DMS79 (cell line): Measurements from ENCODE around the gene CLEC2L.

Source experiments
- DNase-seq: peaks from one replicate; lab custom pipeline; 2025; lab: John Stamatoyannopoulos, UW

Gene CLEC2L

GRCh38 chr7:139557857-139558581 is 34.5 kb downstream of the CLEC2L start:
- no peak for DNase-seq

- no peak for DNase-seq
These were observed 36.0 kb downstream of the CLEC2L start for GRCh38 chr7:139559364-139560105.

DNA sequence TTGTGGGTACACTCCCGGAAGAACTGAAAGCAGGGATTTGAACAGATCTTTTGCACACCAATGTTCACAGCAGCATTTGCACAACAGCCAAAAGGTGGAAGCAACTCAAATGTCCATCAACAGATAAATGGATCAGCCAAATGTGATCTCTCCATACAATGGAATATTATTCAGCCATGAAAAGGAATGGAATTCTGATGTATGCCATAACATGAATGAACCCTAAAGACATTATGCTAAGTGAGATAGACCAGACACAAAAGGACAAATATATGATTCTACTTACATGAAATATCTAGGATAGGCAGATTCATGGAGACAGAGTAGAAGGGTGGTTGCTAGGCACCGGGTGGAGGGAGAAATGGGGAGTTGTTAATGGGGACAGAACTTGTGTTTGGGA is 36.7 kb downstream of the CLEC2L start:
- DNase-seq: no peak

DNA sequence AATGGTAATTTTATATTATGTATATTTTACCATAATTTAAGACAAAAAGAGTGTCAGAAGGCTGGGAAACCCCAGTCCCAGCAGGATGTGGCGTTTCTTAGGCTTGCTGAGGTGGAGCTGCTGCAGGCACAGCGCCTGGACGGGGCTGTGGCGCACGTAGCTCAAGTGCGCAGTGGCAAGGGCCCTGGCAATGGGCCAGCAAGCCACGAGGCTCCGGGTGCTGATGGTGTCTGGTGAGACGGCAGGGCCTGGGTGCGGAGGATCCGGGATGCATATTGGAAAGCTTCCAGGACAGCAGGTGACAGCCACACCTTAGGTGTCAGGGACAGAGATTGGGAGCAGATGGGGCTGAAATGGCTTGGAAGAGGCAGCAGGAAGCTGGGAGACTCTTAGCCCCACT is 37.2 kb downstream of the CLEC2L start:
- peak; percentile 62 for DNase-seq

DNA sequence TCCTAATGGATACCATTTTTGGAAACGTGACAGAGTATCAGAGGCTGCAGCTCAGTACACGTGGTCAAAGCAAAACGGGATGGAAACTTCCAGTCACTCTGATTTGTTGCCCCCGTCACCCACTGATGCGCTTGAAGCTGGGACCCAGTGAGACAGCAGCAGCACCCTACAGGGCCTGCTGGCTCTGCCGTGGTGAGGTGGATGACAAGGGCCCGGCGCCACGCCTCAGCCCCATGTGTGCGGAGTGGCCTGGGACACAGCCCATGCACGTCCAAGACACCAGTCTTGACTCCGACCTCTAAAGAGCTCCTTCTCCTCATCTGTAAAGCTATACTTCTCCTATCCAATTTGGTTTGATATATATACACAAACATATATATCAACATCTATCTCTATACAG is 39.0 kb downstream of the CLEC2L start:
- DNase-seq: no peak

DNA sequence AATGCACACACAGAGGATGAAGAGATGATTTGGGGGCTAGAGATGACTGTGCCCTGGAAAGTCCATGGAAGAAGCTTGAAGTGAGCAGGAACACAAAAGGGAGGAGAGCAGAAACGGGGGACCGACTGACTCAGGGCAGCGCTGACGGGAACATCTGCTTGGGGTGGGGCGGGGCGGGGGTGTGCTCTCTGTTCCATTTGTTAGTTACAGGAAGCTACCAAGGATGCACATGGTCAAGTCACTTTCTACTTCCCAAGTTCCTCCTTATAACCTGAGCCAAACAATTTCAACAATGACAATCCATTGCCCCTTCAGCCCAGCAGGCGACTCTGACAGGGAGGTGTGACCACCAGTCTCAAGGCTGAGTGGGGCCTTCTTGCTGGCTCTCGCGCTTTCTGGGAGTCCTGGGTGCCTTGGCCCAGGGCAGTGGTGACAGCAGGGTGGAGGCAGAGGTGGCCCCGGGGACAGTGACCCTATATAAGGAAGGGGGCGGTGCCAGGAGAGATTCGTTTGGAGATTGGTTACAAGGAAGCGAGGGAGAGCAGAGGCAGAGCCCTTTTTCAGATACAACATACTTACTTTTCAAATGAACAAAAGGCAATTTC is 39.6 kb downstream of the CLEC2L start:
- no peak for DNase-seq

DNA sequence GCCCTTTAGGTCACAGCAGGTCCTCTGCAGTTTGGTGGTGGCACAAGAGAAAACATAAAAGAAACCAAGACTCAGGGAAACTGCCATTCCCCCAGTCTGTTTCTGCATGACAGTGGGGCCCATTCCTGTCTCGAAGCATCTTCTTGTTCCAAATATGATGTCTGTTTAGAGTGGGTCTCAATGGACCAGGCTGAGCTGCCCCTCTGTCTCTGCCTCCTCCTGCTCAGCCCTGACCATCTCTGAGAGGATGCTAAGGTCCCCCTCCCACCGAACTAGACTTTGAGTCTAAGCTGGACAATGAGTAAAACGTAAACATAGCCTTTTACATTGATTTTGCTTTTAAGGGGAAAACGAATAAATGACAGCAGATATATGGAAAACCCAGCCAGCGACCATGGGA is 40.4 kb downstream of the CLEC2L start:
- DNase-seq: no peak

- no peak for DNase-seq
These were observed 42.6 kb downstream of the CLEC2L start for GRCh38 chr7:139566075-139566474.

- no peak for DNase-seq
These were observed 43.5 kb downstream of the CLEC2L start for GRCh38 chr7:139566736-139567646.

- no peak for DNase-seq
These were observed 44.3 kb downstream of the CLEC2L start for GRCh38 chr7:139567647-139568345.

DNA sequence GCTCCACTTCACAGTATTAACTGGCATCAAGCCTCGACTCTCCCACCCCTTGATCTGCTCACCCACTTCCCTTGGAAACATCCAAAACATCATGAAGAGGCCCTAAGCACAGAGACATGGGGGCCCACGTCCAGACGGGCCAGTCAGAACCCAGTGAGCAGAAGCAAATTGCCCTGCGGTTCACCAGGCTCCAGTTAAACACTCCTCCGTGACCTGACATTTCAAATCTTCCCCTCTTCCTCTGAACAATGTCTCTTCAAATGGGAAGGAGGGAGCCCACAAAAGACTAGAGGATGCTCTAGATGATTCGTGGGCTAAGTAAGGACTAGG is 44.8 kb downstream of the CLEC2L start:
- DNase-seq: no peak

GRCh38 chr7:139568813-139569490 is 45.5 kb downstream of the CLEC2L start:
- DNase-seq: no peak

GRCh38 chr7:139570119-139570518 is 46.6 kb downstream of the CLEC2L start:
- DNase-seq: no peak

DNA sequence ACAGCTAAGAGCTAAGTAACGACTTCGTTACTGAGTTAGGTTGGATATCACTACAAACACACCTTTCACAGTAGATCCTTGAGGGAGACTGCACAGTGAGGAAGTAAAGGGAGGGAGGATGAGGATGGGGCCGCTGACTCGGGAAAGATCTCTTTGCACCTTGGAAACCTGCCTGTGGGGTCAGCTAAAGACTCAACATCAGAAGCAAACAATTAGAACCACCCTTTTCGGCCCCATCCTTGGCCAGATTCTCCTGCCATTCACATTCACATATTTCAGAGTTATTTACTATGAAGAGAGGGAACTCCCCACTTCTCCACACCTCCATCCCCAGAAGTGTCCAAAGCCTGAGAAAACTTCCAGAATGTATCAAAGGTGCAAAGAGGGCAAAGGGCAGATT is 47.1 kb downstream of the CLEC2L start:
- DNase-seq: no peak

GRCh38 chr7:139571190-139571589 is 47.7 kb downstream of the CLEC2L start:
- no peak for DNase-seq

DNA sequence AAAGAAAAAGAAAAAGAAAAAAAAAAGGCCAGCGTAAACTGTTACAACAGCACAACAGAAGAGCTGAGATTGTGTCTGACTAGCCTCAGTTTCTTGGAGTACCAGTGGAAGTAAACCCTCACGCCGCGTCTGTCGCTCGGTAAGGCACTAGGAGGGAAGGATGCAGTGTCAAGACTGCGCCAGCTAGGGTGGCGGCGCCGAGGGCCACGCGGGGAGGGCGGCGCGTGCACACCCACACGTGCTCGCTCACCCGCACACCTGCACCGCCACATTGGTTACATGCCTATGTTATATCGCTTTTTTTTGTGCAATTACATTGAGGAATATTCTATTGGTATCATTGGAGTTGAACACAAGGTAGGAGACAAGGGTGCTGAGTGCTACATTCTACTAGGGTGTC is 48.2 kb downstream of the CLEC2L start:
- DNase-seq: no peak

DNA sequence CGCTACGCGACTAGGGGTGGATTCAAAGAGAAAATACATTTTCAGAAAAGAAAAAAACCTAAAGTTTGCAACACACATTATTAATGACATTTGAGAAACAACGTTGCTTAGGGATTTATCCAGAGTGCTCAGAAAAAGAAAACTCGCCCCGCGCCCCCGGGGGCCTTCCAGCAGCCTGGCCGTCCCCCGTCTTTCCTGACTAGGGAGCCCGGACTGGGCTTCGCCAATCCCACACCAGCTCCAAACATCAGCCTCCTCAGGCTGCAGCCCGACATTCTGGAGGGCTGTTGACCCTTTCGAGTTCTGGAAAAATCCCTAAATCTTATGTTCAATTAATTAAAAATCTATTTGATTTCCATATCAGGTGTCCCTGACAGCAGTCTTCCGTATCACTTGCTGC is 48.6 kb downstream of the CLEC2L start:
- no peak for DNase-seq

GRCh38 chr7:139572704-139573385 is 49.4 kb downstream of the CLEC2L start:
- no peak for DNase-seq

DNA sequence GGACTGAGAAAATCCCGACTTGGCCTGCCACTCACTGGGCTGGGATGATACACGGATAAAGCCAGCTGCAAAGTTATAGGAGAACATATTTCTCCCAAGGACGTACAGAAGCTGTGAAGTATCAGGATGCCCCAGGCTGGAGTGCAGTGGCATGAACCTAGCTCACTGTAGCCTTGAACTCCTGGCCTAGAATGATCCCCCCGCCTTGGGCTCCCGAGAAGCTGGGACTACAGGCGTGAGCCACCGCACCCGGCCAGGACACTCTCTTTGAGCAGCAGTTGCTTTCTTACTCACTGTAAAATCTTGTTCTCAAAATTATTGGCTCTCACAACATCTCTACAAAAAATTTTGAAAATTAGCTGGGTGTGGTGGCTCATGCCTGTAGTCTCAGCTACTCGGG is 50.4 kb downstream of the CLEC2L start:
- DNase-seq: no peak

DNA sequence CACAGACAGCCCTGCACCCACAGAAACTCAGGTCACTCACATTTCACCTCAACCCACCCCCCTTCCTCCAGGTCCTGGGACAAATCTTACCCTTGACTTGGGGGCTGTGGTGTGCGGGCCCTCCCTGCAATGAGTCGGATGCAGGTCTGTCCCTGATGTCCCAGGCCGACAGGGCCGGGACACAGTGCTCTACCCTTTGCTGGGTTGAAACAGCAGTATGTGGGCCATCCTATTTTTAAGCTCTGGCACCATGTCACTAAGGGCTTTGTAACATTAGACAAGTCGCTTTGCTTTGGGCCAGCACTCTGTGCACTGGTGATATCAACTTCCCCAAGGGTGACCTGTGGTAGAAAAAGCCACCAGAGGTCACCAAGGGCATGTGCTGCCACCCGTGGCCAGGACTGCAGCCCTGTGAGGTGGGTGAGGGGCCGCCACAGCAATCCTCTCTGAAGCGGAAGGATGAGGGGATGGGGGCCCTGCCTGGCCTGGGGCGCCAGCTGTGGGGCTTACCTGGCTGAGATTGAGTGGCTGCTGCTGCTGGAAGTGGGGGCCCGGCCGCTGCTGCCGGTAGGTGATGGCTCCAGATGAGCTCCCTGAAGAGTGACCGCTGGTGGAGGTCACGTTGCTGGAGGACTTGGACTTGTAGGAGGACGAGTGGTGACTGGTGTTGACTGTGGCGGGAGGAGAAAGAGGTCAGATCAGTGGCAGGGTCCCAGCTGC is 51.3 kb downstream of the CLEC2L start:
- DNase-seq: no peak
